ENCODE data around the gene SAMM50.

- TF ChIP-seq POLR2A (IDR thresholded peaks at IDR 0.05; ENCODE audit: low read depth, low read length) (no peak), POLR2AphosphoS5 (IDR thresholded peaks at IDR 0.05; ENCODE audit: low read depth, low read length) (no peak)
These were observed 28.9 kb upstream of the SAMM50 start for GRCh38 chr22:43926349-43926710.
